ENCODE results near the gene GTF3C2.

The GTF3C2 gene

GRCh38 chr2:27356382-27357181 lies at the start of gene GTF3C2:
Gene GTF3C2, minus strand, starts transcription at chr2:27356764. Its CDS starts 13,210 bp downstream, at chr2:27343554.
- peak; percentile 95 for DNase-seq (ENCODE audit: low read depth, low spot score)

GRCh38 chr2:27400348-27401135 lies 44.0 kb upstream of the GTF3C2 start:
- no peak for DNase-seq (ENCODE audit: low read depth, low spot score)

- no peak for DNase-seq (ENCODE audit: low read depth, low spot score)
Observed at GRCh38 chr2:27398962-27399361, 42.4 kb upstream of the GTF3C2 start.

- DNase-seq (ENCODE audit: low read depth, low spot score) = no peak
Observed at GRCh38 chr2:27393225-27393624, 36.7 kb upstream of the GTF3C2 start.

- DNase-seq (ENCODE audit: low read depth, low spot score) = no peak
Observed at GRCh38 chr2:27390822-27391679, 34.5 kb upstream of the GTF3C2 start.

GRCh38 chr2:27381577-27382181 lies 25.1 kb upstream of the GTF3C2 start:
- no peak for DNase-seq (ENCODE audit: low read depth, low spot score)

GRCh38 chr2:27380626-27381545 lies 24.3 kb upstream of the GTF3C2 start, which contains the start of gene ZNF513:
Gene ZNF513, minus strand, starts transcription at chr2:27380734. Its CDS starts 208 bp downstream, at chr2:27380526.
- DNase-seq (ENCODE audit: low read depth, low spot score) = peak; percentile 83

- no peak for DNase-seq (ENCODE audit: low read depth, low spot score)
Observed at GRCh38 chr2:27379836-27380625, 23.5 kb upstream of the GTF3C2 start.

GRCh38 chr2:27379383-27379835 lies 22.8 kb upstream of the GTF3C2 start:
- DNase-seq (ENCODE audit: low read depth, low spot score) = no peak

- DNase-seq (ENCODE audit: low read depth, low spot score) = no peak
Observed at GRCh38 chr2:27378809-27379290, 22.3 kb upstream of the GTF3C2 start.

GRCh38 chr2:27378096-27378808 lies 21.7 kb upstream of the GTF3C2 start:
- DNase-seq (ENCODE audit: low read depth, low spot score) = no peak

GRCh38 chr2:27377618-27378095 lies 21.1 kb upstream of the GTF3C2 start:
- no peak for DNase-seq (ENCODE audit: low read depth, low spot score)

- no peak for DNase-seq (ENCODE audit: low read depth, low spot score)
Observed at GRCh38 chr2:27376866-27377617, 20.5 kb upstream of the GTF3C2 start.

GRCh38 chr2:27376151-27376865 lies 19.7 kb upstream of the GTF3C2 start:
- DNase-seq (ENCODE audit: low read depth, low spot score) = no peak

GRCh38 chr2:27375513-27376099 lies 19.0 kb upstream of the GTF3C2 start:
- DNase-seq (ENCODE audit: low read depth, low spot score) = no peak

GRCh38 chr2:27373567-27373966 lies 17.0 kb upstream of the GTF3C2 start:
- DNase-seq (ENCODE audit: low read depth, low spot score) = no peak

GRCh38 chr2:27372937-27373336 lies 16.4 kb upstream of the GTF3C2 start:
- no peak for DNase-seq (ENCODE audit: low read depth, low spot score)
